CD14-positive monocyte (primary cell): Measurements from ENCODE around the gene CUBN. TPM values are rescaled to one million over a fixed set of nuclear protein-coding genes. Genes with fewer than 3 reads are reported as not detected.

ENCODE experiments used
- DNase-seq, 3 donors: peaks; one replicate each; pipeline ENCODE4 v3.0.0-alpha.2; 2011 to 2022
- H2AFZ ChIP-seq: 2 replicates; pipeline ENCODE4 v1.6.0; 2012; ENCODE audit warnings: mild to moderate bottlenecking, low read depth, low read length, inconsistent platforms; ENCODE audit not compliant: insufficient read depth, poor library complexity, severe bottlenecking
- H3K27ac ChIP-seq, 2 donors: 1 replicate in 1 of 2; 2 replicates in 1 of 2; pipeline ENCODE4 v1.5.1; 2012 to 2013; ENCODE audit warnings: low read length in 2 of 2, control low read depth in 1 of 2, inconsistent platforms in 1 of 2, low read depth in 1 of 2, mild to moderate bottlenecking in 1 of 2
- H3K27me3 ChIP-seq, 2 donors: one replicate each; pipeline versions ENCODE4 v1.6.0 to v1.6.1; 2011 to 2013; ENCODE audit warnings: low read length in 2 of 2; ENCODE audit not compliant: control insufficient read depth in 2 of 2, insufficient read depth in 2 of 2
- H3K36me3 ChIP-seq, 2 donors: replicated peaks in 1 of 2; 1 replicate in 1 of 2; 2 replicates in 1 of 2; pipeline versions ENCODE4 v1.5.1 to v1.6.1; 2012 to 2013; ENCODE audit warnings: low read length in 2 of 2, control low read depth in 1 of 2, inconsistent platforms in 1 of 2, mild to moderate bottlenecking in 1 of 2; ENCODE audit not compliant: insufficient read depth in 2 of 2, control insufficient read depth in 1 of 2
- H3K4me1 ChIP-seq, 2 donors: 1 replicate in 1 of 2; 2 replicates in 1 of 2; pipeline versions ENCODE4 v1.5.1 to v1.6.1; 2012 to 2013; ENCODE audit warnings: low read length in 2 of 2, control low read depth in 1 of 2, inconsistent platforms in 1 of 2, mild to moderate bottlenecking in 1 of 2, moderate library complexity in 1 of 2; ENCODE audit not compliant: insufficient read depth in 2 of 2, control insufficient read depth in 1 of 2
- H3K4me2 ChIP-seq: replicated peaks from 2 replicates; pipeline ENCODE3; 2012; ENCODE audit warnings: low read length, moderate library complexity, mild to moderate bottlenecking; ENCODE audit not compliant: poor library complexity, severe bottlenecking; ENCODE audit errors: extremely low read depth
- H3K4me3 ChIP-seq, 3 experiments: fragments of 200-600 bp in 1 of 3; sonication (generic) in 1 of 3; replicated peaks in 1 of 3; 1 replicate in 2 of 3; 2 replicates in 1 of 3; pipeline ENCODE4 v1.5.1; 2011 to 2013; ENCODE audit warnings: low read length in 3 of 3, mild to moderate bottlenecking in 3 of 3, control low read depth in 2 of 3, low read depth in 2 of 3, inconsistent platforms in 1 of 3, moderate library complexity in 1 of 3
- H3K79me2 ChIP-seq: 2 replicates; pipeline ENCODE4 v1.6.0; 2012; ENCODE audit warnings: mild to moderate bottlenecking, control low read depth, inconsistent platforms, low read length, moderate library complexity; ENCODE audit not compliant: insufficient read depth
- H3K9ac ChIP-seq: 2 replicates; pipeline ENCODE4 v1.6.0; 2017; ENCODE audit warnings: low read length, mild to moderate bottlenecking; ENCODE audit not compliant: insufficient read depth, poor library complexity, severe bottlenecking
- H3K9me3 ChIP-seq, 2 donors: replicated peaks in 1 of 2; 1 replicate in 1 of 2; 2 replicates in 1 of 2; pipeline versions ENCODE4 v1.5.1 to v1.6.1; 2012 to 2013; ENCODE audit warnings: low read length in 2 of 2, control low read depth in 1 of 2; ENCODE audit not compliant: control insufficient read depth in 1 of 2, insufficient read depth in 1 of 2
- H4K20me1 ChIP-seq: 2 replicates; pipeline ENCODE4 v1.6.0; 2012; ENCODE audit warnings: mild to moderate bottlenecking, low read length, control low read depth, moderate library complexity; ENCODE audit not compliant: insufficient read depth
- H3K27ac Mint-ChIP-seq, 7 donors: one replicate each; pipeline ENCODE4 v1.8.0; 2020; ENCODE audit warnings: mild to moderate bottlenecking in 7 of 7, mixed read lengths in 7 of 7, moderate library complexity in 6 of 7, inconsistent platforms in 2 of 7
- H3K27me3 Mint-ChIP-seq, 3 donors: one replicate each; pipeline ENCODE4 v1.8.0; 2021 to 2022; ENCODE audit warnings: low read depth in 3 of 3, mild to moderate bottlenecking in 3 of 3, mixed read lengths in 3 of 3, moderate library complexity in 3 of 3, inconsistent platforms in 1 of 3
- H3K36me3 Mint-ChIP-seq, 2 donors: one replicate each; pipeline ENCODE4 v1.8.0; 2020; ENCODE audit warnings: mixed read lengths in 2 of 2, inconsistent platforms in 1 of 2, mild to moderate bottlenecking in 1 of 2
- H3K4me1 Mint-ChIP-seq: one replicate; pipeline ENCODE4 v1.8.0; 2020; ENCODE audit warnings: mild to moderate bottlenecking, mixed read lengths
- H3K4me3 Mint-ChIP-seq, 2 donors: one replicate each; pipeline ENCODE4 v1.8.0; 2020; ENCODE audit warnings: mild to moderate bottlenecking in 2 of 2, mixed read lengths in 2 of 2, moderate library complexity in 1 of 2
- H3K9me3 Mint-ChIP-seq, 7 donors: one replicate each; pipeline ENCODE4 v1.8.0; 2020 to 2022; ENCODE audit warnings: mixed read lengths in 7 of 7, mild to moderate bottlenecking in 6 of 7, moderate library complexity in 6 of 7, inconsistent platforms in 2 of 7
- CTCF ChIP-seq: fragments of 200-600 bp; IDR thresholded peaks from one replicate; pipeline ENCODE4 v1.8.0; 2022; ENCODE audit warnings: antibody characterized with exemption, mild to moderate bottlenecking
- WGBS: methylation state at CpG from one replicate; pipeline ENCODE4 v1.1.5; 2013; ENCODE audit warnings: missing lambda C conversion rate; ENCODE audit not compliant: insufficient coverage; 5-methylcytosine and 5-hydroxymethylcytosine counted together
- intact Hi-C, 2 donors: fragments of 100-400 bp; cut with micrococcal nuclease; formaldehyde crosslinking; loops; one replicate each; pipeline versions ENCODE4 v1.15.0 to v1.15.1; 2023
- polyA plus RNA-seq, 3 donors: library from polyadenylated mRNA; depleted of rRNA in 1 of 3; unstranded in 2 of 3; stranded (reverse) in 1 of 3; fragments of 300-500 nt in 2 of 3; fragments of >200 nt in 1 of 3; fragmentation: Illumina TruSeq in 2 of 3; gene quantifications; 1 replicate in 2 of 3; 2 replicates in 1 of 3; pipeline ENCODE4 v1.2.3, GENCODE V29; 2012 to 2021

Gene CUBN
- polyA plus RNA-seq, 3 donors = 0.95 TPM; not detected in 2

- no peak overlapping the region for H3K4me3 Mint-ChIP-seq
- H2AFZ ChIP-seq = no peak overlapping the region
Measured at GRCh38 chr10:16847644-16848043, 282.0 kb downstream of the CUBN start.

GRCh38 chr10:16845248-16845647 is 284.4 kb downstream of the CUBN start:
- no peaks in the 10 kb centered on the region for H3K27me3 ChIP-seq
- Mint-ChIP-seq H3K4me1 (no peaks in the 10 kb centered on the region), H3K4me3 (no peak overlapping the region), H3K27me3 (peaks cover 0 to 4% (median 0%) of the 10 kb centered on the region in 3 donors), H3K36me3 (no peaks in the 10 kb centered on the region), H3K9me3 (no peaks in the 10 kb centered on the region), H3K27ac (no peak overlapping the region)
- H2AFZ ChIP-seq = no peak overlapping the region
- no peak overlapping the region for H3K4me3 ChIP-seq
- H3K79me2 ChIP-seq = no peaks in the 10 kb centered on the region
- no peaks in the 10 kb centered on the region for H3K4me1 ChIP-seq
- no peak overlapping the region for H3K27ac ChIP-seq
- intact Hi-C loops = loop anchor here in 1 of 2 donors (5.0 kb wide), 1 partner anchor 587 kb away; no protein-coding TSS in a partner anchor
- DNase-seq = no peak
- TF ChIP-seq CTCF = no peak
- no peaks in the 10 kb centered on the region for H3K9me3 ChIP-seq
- H4K20me1 ChIP-seq = no peaks in the 10 kb centered on the region
- no peaks in the 10 kb centered on the region for H3K36me3 ChIP-seq
- no peak overlapping the region for H3K4me2 ChIP-seq
- H3K9ac ChIP-seq = no peak overlapping the region

More at GRCh38 chr10:16847644-16848043, 282.0 kb downstream of the CUBN start:
- Histone ChIP-seq H3K79me2 (no peaks in the 10 kb centered on the region), H3K4me2 (no peak overlapping the region), H3K9me3 (no peaks in the 10 kb centered on the region), H3K4me3 (no peak overlapping the region), H4K20me1 (no peaks in the 10 kb centered on the region), H3K36me3 (no peaks in the 10 kb centered on the region), H3K27me3 (no peaks in the 10 kb centered on the region), H3K27ac (no peak overlapping the region), H3K4me1 (no peaks in the 10 kb centered on the region), H3K9ac (no peak overlapping the region)
- H3K4me1 Mint-ChIP-seq = no peaks in the 10 kb centered on the region
- no peak for TF ChIP-seq CTCF
- no peak for DNase-seq
- H3K36me3 Mint-ChIP-seq = no peaks in the 10 kb centered on the region
- no CpG with 5 or more reads among the region's 6 CpGs for WGBS
- H3K27ac Mint-ChIP-seq = no peak overlapping the region
- intact Hi-C loops = loop anchor here in 1 of 2 donors (5.0 kb wide), 1 partner anchor 585 kb away; no protein-coding TSS in a partner anchor
- peaks cover 0 to 1% (median 0%) of the 10 kb centered on the region in 3 donors for H3K27me3 Mint-ChIP-seq
- no peaks in the 10 kb centered on the region for H3K9me3 Mint-ChIP-seq
